PC-3 (cell line): ENCODE measurements around the gene ANKMY2. TPM values are rescaled to one million over a fixed set of nuclear protein-coding genes. Genes with fewer than 3 reads are reported as not detected.

Source experiments
- ATAC-seq: fragments of 200-7000 bp; cut with Tn5 transposase; 2 replicates; pipeline ENCODE4 v1.9.1; 2020; ENCODE audit warnings: mild to moderate bottlenecking, moderate library complexity
- BruUV-seq: library from RNA; stranded (reverse); fragments of 400-500 nt; replicated peaks from 2 replicates; lab custom pipeline; 2021; lab: Mats Ljungman, UMichigan
- CTCF ChIA-PET: fragments of 300-600 bp; sonication (Branson Sonifier 250); formaldehyde crosslinking; loops from one replicate; lab custom pipeline; 2022; ENCODE audit warnings: antibody characterized with exemption; lab: Charles Lee
- POLR2A ChIA-PET: fragments of 300-600 bp; sonication (Branson Sonifier 250); formaldehyde crosslinking; loops from one replicate; lab custom pipeline; 2022; ENCODE audit warnings: antibody characterized with exemption; ENCODE audit not compliant: unreplicated experiment; lab: Charles Lee
- DNase-seq: peaks from one replicate; pipeline ENCODE4 v3.0.0-alpha.2; 2015
- H2AFZ ChIP-seq: fragments of 300-600 bp; sonication (generic); 2 replicates; pipeline ENCODE4 v1.6.0; 2016; ENCODE audit warnings: antibody characterized with exemption, low read length
- H3F3A ChIP-seq: fragments of 300-600 bp; sonication (generic); one replicate; pipeline ENCODE4 v1.6.0; 2017; ENCODE audit warnings: antibody characterized with exemption, low read length, control low read depth, mild to moderate bottlenecking; ENCODE audit not compliant: unreplicated experiment
- H3K27ac ChIP-seq: fragments of 300-600 bp; sonication (generic); 2 replicates; pipeline ENCODE4 v1.5.1; 2016; ENCODE audit warnings: mild to moderate bottlenecking, low read length
- H3K27me3 ChIP-seq: fragments of 300-600 bp; sonication (generic); 2 replicates; pipeline ENCODE4 v1.6.1; 2016; ENCODE audit warnings: low read length, mixed read lengths
- H3K36me3 ChIP-seq: fragments of 300-600 bp; sonication (generic); 2 replicates; pipeline ENCODE4 v1.6.1; 2016; ENCODE audit warnings: low read depth, mixed run types, low read length, mixed read lengths
- H3K4me1 ChIP-seq: fragments of 300-600 bp; sonication (generic); 2 replicates; pipeline ENCODE4 v1.5.1; 2016; ENCODE audit warnings: low read length; ENCODE audit not compliant: insufficient read depth
- H3K4me2 ChIP-seq: fragments of 300-600 bp; sonication (generic); 2 replicates; pipeline ENCODE4 v1.6.0; 2016; ENCODE audit warnings: low read length
- H3K4me3 ChIP-seq: fragments of 300-600 bp; sonication (generic); 2 replicates; pipeline ENCODE4 v1.5.1; 2016; ENCODE audit warnings: mild to moderate bottlenecking, low read length, mixed read lengths
- H3K79me2 ChIP-seq: fragments of 300-600 bp; sonication (generic); 2 replicates; pipeline ENCODE4 v1.6.1; 2017; ENCODE audit warnings: low read length, mixed read lengths
- H3K9ac ChIP-seq: fragments of 300-600 bp; sonication (generic); 2 replicates; pipeline ENCODE4 v1.6.0; 2016; ENCODE audit warnings: mild to moderate bottlenecking, low read length
- H3K9me2 ChIP-seq: fragments of 300-600 bp; sonication (generic); replicated peaks from 2 replicates; pipeline ENCODE4 v1.6.1; 2016; ENCODE audit warnings: mixed run types, low read length, mixed read lengths
- H3K9me3 ChIP-seq: fragments of 300-600 bp; sonication (generic); 2 replicates; pipeline ENCODE4 v1.6.1; 2016; ENCODE audit warnings: low read length, mixed read lengths
- H4K20me1 ChIP-seq: fragments of 300-600 bp; sonication (generic); 2 replicates; pipeline ENCODE4 v1.6.1; 2016; ENCODE audit warnings: low read length, mixed read lengths
- EZH2 ChIP-seq: fragments of 300-600 bp; sonication (generic); IDR thresholded peaks from one replicate; pipeline ENCODE4 v1.6.1; 2017; ENCODE audit warnings: antibody characterized with exemption, mild to moderate bottlenecking, low read length; ENCODE audit not compliant: unreplicated experiment
- EZH2phosphoT487 ChIP-seq: fragments of 300-600 bp; sonication (generic); IDR thresholded peaks from 2 replicates; pipeline ENCODE4 v1.6.1; 2018; ENCODE audit warnings: mild to moderate bottlenecking, antibody characterized with exemption, low read length, borderline replicate concordance
- intact Hi-C: fragments of 100-400 bp; cut with micrococcal nuclease; formaldehyde crosslinking; loops from 2 replicates; pipeline ENCODE4 v1.9.0; 2023
- total RNA-seq: library from RNA; depleted of rRNA; stranded (reverse); fragments of >200 nt; gene quantifications from 2 replicates; pipeline ENCODE4 v1.2.3, GENCODE V29; 2014
- TF ChIP-seq, protein P1 (sequence below): fragments of 300-600 bp; sonication (generic); conservative IDR thresholded peaks from 2 replicates; pipeline ENCODE4 v1.5.1; 2017; ENCODE audit warnings: antibody characterized with exemption, low read depth, mild to moderate bottlenecking, low read length

Gene ANKMY2
- total RNA-seq, 1 experiment from 2014 or later, result 8.5 TPM

GRCh38 chr7:16563281-16564022 lies 82.1 kb downstream of the ANKMY2 start:
- no peaks in the 10 kb centered on the region for H3K27me3 ChIP-seq
- H3K9me3 ChIP-seq, result no peaks in the 10 kb centered on the region
- H3K27ac ChIP-seq, result no peak overlapping the region
- no peaks in the 10 kb centered on the region for H3K9me2 ChIP-seq
- no peak for ATAC-seq
- no peaks in the 10 kb centered on the region for H4K20me1 ChIP-seq
- CTCF ChIA-PET, result interaction anchor here (0.6 kb wide), 1 partner anchor 486 kb away, joined by 3 read pairs; no protein-coding TSS in a partner anchor
- POLR2A ChIA-PET, result interaction anchor here (0.6 kb wide), 1 partner anchor 98 kb away, joined by 3 read pairs; no protein-coding TSS in a partner anchor
- TF ChIP-seq EZH2 (no peak), EZH2phosphoT487 (no peak)
- TF ChIP-seq, protein P1, sequence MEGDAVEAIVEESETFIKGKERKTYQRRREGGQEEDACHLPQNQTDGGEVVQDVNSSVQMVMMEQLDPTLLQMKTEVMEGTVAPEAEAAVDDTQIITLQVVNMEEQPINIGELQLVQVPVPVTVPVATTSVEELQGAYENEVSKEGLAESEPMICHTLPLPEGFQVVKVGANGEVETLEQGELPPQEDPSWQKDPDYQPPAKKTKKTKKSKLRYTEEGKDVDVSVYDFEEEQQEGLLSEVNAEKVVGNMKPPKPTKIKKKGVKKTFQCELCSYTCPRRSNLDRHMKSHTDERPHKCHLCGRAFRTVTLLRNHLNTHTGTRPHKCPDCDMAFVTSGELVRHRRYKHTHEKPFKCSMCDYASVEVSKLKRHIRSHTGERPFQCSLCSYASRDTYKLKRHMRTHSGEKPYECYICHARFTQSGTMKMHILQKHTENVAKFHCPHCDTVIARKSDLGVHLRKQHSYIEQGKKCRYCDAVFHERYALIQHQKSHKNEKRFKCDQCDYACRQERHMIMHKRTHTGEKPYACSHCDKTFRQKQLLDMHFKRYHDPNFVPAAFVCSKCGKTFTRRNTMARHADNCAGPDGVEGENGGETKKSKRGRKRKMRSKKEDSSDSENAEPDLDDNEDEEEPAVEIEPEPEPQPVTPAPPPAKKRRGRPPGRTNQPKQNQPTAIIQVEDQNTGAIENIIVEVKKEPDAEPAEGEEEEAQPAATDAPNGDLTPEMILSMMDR, result no peak
- intact Hi-C loops, result loop anchor here (2.0 to 10.0 kb wide), 2 partner anchors 69 to 209 kb away; no protein-coding TSS in a partner anchor
- no peak for DNase-seq
- no peak overlapping the region for H3K4me3 ChIP-seq
- H2AFZ ChIP-seq, result no peak overlapping the region
- no peaks in the 10 kb centered on the region for H3F3A ChIP-seq
- H3K9ac ChIP-seq, result no peak overlapping the region
- no peaks in the 10 kb centered on the region for H3K79me2 ChIP-seq
- no peaks in the 10 kb centered on the region for H3K36me3 ChIP-seq
- no peak overlapping the region for H3K4me2 ChIP-seq
- H3K4me1 ChIP-seq, result no peaks in the 10 kb centered on the region
- BruUV-seq, result no TSS peak

GRCh38 chr7:16562456-16563220 lies 82.9 kb downstream of the ANKMY2 start:
- H3K27ac ChIP-seq, result no peak overlapping the region
- DNase-seq, result no peak
- POLR2A ChIA-PET, result no interaction called here
- H3K27me3 ChIP-seq, result no peaks in the 10 kb centered on the region
- no peaks in the 10 kb centered on the region for H3K79me2 ChIP-seq
- H3K9ac ChIP-seq, result no peak overlapping the region
- H3K4me3 ChIP-seq, result no peak overlapping the region
- H3K9me2 ChIP-seq, result no peaks in the 10 kb centered on the region
- H2AFZ ChIP-seq, result no peak overlapping the region
- H3K36me3 ChIP-seq, result no peaks in the 10 kb centered on the region
- intact Hi-C loops, result loop anchor here (10.0 kb wide), 1 partner anchor 208 kb away; no protein-coding TSS in a partner anchor
- H4K20me1 ChIP-seq, result no peaks in the 10 kb centered on the region
- ATAC-seq, result no peak
- no peaks in the 10 kb centered on the region for H3F3A ChIP-seq
- no peaks in the 10 kb centered on the region for H3K9me3 ChIP-seq
- H3K4me1 ChIP-seq, result no peaks in the 10 kb centered on the region
- H3K4me2 ChIP-seq, result no peak overlapping the region
- TF ChIP-seq, protein P1, result no peak
- TF ChIP-seq EZH2, result no peak
- TF ChIP-seq EZH2phosphoT487, result no peak
- CTCF ChIA-PET, result no interaction called here
- BruUV-seq, result no TSS peak
